Stimulated activated CD4-positive, alpha-beta T cell treated with anti-CD3 and anti-CD28 coated beads, Interleukin-1b, Interleukin-23, amount 100 ng/mL, for 4 hours (primary cell): Measurements from ENCODE around the gene SLC6A18.
"Not testable (repeated sequence)": the region's sequence is repeated elsewhere in the genome, so short reads cannot be mapped to it uniquely, and the experiment has no call there.

ENCODE experiments used
- DNase-seq, 2 donors: peaks; one replicate each; pipeline ENCODE4 v3.0.0-alpha.2; 2020; ENCODE audit warnings: low read depth in 2 of 2

Gene SLC6A18

DNA sequence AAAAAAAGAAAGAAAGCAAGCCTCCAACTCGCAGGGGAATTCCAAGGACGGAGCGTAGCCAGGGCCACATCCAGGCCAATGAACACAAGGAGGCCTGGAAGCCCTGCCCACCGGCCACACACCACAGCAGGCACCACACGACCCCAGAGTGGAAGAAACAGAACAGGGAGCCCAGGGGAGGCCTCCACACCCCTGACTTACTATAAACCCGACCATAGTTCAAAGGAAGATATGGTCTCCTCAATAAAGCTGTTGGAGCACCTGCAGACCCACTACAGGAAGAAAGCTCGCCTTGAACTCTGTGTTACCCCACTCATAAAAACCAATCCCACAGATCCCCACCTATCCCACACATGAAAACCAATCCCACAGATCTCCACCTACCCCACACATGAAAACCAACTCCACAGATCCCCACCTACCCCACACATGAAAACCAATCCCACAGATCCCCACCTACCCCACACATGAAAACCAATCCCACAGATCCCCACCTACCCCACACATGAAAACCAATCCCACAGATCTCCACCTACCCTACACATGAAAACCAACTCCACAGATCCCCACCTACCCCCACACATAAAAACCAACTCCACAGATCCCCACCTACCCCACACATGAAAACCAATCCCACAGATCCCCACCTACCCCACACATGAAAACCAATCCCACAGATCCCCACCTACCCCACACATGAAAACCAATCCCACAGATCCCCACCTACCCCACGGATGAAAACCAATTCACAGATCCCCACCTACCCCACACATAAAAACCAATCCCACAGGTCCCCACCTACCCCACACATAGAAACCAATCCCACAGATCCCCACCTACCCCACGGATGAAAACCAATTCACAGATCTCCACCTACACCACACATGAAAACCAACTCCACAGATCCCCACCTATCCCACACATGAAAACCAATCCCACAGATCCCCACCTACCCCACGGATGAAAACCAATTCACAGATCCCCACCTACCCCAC lies 50.5 kb downstream of the SLC6A18 start:
- DNase-seq, result not testable (repeated sequence)

DNA sequence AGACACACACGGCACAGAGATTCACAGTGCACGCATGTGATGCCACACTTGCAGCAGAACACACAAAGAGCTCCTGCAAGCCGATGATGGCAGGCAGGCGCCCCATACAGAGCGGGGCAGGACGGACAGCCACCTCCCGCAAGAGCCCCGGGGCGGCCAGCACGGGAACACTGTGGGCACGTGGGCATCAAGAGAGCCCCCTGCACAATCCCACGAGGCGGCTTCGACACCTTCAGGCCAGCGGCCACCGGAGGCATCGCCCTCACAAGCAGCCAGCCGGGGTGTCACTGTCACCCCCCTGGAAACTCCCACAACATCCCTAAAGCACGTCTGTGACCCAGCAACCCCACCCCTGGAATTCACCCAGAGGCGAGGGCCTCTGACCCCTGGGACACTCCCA lies 51.7 kb downstream of the SLC6A18 start:
- DNase-seq, result no peak

DNA sequence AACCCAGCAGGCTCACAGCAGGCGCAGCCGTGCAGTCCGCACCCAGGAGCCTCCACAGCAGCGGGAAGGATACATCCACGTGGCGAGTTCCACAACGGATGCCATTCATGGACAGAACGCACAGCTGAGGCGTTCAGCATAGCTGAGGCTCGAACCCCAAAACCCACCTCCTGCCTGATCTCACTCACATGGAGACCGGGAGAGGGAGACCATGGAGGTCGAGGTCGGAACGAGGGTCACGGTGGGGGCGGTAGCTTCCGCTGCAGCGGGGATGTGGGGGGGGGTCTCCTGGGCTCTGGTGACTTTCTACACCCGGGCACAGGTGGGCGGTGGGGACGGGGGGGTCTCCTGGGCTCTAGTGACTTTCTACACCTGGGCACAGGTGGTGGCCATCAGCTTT lies 52.1 kb downstream of the SLC6A18 start:
- DNase-seq, result no peak

DNA sequence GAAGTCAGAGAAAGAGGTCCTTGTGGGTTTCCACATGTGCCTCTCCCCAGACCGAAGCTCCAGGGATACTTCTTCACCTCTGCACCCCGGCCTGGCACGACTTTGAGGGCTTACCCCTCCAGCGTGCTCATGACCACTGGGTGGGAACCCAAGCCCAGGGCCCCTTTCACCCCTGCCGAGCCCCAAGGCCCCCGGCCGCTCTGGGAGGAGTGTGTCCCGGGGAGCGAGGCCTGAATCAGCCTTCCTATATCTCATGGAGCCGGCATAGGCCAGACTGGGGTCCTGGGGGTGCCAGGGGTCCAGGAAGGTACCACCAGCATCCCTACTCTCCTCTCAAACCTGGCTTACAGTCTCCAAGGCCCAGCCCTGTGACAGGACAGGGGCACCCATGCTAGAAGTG lies 52.6 kb downstream of the SLC6A18 start:
- no peak for DNase-seq

DNA sequence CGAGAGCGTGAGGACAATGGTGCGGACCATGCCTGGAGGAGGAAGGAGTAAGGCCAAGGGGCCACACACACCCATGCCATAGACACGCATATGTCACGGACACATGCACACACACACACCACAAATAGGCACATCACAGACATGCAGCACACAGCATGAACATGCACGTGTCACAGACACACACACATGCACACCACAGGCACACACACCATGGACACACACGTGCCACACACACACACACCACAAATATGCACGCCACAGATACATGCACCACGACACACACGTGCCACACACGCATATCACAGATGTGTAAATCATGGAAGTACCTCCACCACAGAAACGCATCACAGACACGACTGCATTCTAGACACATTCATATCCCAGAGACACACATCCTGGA lies 53.0 kb downstream of the SLC6A18 start:
- no peak for DNase-seq

DNA sequence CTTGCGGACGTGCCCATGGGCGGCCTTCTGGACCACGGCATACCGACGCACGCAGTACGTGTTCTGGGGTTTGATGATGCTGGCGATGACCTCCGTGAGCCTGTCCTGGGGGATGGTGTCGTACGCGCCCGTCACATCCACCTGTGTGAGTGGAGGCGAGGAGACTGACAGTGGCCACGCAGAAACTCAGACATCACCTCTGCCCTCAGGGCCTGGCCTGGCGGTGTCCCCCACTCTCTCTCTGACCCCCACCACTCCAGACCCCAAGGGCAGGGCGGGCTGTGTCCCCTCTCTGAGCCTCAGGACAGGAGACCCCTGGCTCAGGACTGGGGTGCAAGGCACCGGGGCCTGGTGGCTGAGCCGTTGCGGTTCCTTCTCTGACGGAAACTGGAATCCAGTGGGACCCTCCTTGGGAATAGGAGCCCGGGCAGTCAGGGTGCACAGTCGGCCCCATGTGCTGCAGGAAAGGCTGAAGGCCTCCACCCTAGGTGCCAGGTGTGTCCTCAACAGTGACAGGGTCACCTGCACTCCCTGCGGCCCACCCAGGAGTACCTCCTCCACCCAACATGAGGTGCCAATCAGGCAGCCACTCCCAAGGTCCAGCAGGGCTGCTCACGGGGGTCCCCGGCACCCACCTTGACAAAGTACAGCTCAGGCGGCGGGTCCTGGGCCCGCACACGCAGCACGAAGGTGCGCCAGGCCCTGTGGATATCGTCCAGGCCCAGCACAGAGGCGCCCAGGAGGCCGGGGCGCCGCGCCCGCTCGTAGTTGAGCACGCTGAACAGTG lies 53.7 kb downstream of the SLC6A18 start:
- no peak for DNase-seq

DNA sequence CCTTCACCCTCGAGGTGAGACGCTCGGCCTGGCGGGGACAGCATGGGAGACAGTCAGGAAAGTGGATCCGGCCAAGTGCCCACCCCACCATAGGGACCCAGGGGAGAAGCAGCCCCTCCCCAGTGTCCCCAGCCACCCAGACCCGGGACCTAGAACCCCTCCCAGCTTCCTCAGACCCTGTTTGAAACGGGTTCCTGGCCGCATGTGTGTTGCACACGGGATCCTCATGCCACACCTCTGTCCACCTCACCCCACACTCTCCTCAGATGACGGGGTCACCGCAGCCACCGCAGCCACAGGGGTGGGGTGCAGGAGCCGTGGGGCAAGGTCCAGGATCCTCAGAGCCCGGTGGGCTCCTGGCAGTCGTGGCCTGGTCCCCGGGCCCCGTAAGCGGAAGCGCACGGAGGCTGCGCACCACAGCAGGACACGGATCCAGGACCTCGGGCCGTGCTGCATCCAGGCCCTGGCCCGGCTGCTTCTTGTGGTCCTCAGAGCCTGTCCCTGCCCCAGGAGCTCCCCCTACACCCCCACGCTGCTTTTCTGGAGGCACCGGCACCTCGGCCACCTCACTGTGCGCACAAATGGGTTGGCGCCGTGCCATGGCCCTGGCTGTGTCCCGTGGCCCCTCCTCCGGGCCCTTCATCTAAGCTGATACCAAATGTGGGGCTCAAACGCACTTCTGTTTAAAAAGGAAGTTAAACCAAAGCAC lies 54.4 kb downstream of the SLC6A18 start:
- DNase-seq, result no peak

DNA sequence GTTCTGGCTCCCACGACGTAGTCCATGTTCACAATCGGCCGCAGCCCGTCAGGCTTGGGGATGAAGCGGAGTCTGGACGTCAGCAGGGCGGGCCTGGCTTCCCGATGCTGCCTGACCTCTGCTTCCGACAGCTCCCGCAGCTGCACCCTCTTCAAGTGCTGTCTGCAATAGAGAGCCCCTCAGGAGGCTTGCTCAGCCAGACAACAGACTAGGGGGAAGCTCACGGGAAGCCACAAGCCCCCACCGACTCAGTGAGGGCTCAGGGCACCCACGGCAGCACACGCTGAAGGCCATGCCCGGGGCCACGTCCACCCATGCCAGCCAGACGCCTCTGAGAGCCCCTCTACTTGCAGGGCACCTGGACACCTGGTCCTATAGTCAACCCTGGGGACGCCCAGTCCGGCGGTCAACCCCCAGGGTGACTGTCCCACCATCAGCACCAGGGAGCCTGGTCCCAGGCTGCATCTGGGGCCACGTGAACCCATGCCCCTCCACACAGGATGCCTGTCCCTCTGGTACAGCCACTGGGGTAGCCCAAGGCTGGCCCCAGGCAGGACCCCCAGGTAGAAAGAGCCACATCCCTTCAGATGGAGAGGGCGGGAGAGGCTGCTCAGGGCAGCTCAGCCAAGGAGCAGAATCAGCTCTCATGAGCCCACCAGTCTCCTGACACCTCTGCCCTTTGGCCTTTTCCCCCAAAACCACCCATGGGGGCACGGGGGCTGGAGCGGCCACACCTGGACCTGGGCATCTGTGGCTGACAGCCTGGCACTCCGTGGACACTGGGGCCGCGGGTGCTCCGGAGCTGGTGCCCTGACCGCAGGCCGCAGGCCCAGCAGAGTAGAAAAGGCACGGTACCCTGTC lies 55.2 kb downstream of the SLC6A18 start:
- DNase-seq, result no peak

DNA sequence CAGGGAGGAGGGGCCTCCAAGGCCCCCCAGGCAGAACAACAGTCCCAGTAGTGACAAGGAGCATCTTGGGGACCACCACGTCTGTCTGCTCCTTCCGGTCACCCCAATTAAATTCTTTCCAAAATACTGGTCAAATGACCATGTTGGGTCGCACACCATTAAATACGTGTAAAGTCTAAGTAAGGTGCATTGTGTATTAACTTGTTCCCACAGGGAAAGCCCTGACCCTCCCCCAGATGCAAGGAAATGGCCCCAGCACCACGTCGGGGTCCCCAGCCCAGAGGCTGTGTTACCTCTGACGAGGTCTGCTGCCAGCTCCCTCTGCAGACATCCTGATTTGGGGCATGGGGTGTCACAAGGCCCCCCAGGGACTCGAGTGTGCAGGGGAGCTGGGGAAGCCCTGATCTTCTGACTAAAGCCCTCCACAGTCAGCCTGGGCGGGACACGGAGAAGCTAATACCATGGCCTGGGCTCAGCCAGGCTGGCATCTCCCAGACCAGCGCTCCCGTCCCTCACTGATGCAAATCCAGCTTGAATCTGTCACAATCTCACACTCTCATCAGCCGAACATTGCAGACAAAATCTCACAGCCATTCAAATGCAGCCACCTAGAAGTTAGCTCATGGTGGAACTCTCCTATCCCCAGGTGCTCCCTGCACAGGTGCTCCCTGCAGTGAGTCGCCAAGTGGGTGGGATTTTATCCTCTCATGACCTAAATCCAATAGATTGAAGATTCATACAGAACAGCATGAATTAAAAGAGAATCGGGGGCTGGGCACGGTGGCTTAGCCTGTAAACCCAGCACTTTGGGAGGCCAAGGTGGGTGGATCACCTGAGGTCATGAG lies 56.1 kb downstream of the SLC6A18 start:
- no peak for DNase-seq

DNA sequence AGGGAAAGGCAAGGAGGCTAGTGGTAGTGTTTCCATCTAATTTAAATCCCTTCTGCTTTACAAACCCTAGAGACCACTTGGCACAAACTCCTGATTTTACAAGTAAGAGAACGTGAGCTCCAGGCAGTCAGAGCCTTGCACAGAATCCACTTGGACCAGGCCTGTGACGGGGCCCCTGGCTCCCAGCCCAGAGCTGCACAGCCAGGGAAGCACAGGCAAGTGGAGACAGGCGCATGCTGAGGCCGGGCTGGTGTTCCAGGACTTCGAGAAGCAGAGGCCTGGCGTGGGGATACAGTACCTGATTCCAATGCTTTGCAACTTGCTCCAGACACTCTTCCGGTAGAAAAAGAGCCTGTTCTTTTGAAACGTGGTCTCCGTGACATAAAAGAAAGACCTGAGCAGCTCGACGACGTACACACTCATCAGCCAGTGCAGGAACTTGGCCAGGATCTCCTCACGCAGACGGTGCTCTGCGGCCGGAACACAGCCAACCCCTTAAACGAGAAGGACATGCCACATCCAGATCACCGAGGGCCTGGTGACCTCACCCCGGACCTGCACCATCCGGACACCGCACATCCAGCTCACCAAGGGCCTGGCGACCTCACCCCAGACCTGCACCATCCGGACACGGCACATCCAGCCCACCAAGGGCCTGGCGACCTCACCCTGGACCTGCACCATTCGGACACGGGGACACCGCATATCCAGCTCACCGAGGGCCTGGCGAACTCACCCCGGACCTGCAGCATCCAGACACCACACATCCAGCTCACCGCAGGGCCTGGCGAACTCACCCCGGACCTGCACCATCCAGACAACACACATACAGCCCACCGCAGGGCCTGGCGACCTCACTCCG lies 57.2 kb downstream of the SLC6A18 start:
- DNase-seq, result no peak

DNA sequence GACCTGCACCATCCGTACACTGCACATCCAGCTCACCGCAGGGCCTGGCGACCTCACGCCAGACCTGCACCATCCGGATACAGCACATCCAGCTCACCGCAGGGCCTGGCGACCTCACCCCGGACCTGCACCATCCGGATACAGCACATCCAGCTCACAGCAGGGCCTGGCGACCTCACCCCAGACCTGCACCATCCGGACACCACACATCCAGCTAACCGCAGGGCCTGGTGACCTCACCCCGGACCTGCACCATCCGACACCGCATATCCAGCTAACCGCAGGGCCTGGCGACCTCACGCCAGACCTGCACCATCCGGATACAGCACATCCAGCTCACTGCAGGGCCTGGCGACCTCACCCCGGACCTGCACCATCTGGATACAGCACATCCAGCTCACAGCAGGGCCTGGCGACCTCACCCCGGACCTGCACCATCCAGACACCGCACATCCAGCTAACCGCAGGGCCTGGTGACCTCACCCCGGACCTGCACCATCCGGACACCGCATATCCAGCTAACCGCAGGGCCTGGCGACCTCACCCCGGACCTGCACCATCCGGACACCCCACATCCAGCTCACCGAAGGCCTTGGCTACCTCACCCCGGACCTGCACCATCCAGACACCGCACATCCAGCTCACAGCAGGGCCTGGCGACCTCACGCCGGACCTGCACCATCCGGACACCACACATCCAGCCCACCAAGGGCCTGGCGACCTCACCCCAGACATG lies 58.0 kb downstream of the SLC6A18 start:
- not testable (repeated sequence) for DNase-seq

DNA sequence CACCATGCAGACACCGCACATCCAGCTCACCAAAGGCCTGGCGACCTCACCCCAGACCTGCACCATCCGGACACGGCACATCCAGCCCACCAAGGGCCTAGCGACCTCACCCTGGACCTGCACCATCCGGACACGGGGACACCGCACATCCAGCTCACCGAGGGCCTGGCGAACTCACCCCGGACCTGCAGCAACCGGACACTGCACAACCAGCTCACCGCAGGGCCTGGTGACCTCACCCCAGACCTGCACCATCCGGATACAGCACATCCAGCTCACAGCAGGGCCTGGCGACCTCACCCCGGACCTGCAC lies 58.5 kb downstream of the SLC6A18 start:
- not testable (repeated sequence) for DNase-seq

DNA sequence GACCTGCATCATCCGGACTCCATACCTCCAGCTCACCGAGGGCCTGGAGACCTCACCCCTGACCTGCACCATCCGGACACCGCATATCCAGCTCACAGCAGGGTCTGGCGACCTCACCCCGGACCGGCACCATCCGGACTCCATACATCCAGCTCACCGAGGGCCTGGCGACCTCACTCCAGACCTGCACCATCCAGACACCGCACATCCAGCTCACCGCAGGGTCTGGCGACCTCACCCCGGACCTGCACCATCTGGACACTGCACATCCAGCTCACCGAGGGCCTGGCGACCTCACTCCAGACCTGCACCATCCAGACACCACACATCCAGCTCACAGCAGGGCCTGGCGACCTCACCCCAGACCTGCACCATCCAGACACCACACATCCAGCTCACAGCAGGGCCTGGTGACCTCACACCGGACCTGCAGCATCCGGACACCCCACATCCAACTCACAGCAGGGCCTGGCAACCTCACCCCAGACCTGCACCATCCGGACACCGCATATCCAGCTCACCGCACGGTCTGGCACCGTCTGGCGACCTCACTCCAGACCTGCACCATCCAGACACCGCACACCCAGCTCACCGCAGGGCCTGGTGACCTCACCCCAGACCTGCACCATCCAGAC lies 59.3 kb downstream of the SLC6A18 start:
- DNase-seq, result not testable (repeated sequence)

DNA sequence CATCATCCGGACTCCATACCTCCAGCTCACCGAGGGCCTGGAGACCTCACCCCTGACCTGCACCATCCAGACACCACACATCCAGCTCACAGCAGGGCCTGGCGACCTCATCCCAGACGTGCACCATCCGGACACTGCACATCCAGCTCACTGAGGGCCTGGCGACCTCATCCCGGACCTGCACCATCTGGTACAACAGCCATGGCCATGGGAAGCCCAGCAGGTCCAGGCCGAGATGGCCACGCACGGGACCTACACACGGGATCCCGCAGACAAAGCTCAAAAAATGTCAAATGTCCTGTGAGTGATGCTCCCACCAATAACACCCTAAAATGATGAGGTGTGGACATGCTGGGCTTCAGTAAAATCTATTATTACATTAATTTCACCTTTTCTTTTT lies 60.0 kb downstream of the SLC6A18 start:
- no peak for DNase-seq

DNA sequence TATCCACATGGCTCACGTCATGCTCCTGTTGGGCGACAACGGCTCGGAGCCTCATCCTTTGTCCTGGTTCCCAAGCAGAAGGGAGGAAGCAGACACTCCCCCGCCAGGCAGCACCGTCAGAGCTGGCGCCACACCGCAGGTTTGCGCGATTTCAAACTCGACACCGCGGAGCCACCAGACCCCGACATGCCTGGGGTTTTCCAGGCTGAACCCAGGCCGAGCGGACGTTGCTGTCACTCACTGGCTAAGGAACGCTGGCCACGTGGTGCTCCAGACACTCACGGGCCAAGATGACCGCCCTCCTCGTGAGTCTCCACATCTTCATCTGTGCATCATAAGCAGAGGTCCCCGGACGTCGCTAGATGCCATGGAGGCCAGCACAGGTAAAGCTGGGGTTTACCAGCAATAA lies 60.7 kb downstream of the SLC6A18 start:
- no peak for DNase-seq

DNA sequence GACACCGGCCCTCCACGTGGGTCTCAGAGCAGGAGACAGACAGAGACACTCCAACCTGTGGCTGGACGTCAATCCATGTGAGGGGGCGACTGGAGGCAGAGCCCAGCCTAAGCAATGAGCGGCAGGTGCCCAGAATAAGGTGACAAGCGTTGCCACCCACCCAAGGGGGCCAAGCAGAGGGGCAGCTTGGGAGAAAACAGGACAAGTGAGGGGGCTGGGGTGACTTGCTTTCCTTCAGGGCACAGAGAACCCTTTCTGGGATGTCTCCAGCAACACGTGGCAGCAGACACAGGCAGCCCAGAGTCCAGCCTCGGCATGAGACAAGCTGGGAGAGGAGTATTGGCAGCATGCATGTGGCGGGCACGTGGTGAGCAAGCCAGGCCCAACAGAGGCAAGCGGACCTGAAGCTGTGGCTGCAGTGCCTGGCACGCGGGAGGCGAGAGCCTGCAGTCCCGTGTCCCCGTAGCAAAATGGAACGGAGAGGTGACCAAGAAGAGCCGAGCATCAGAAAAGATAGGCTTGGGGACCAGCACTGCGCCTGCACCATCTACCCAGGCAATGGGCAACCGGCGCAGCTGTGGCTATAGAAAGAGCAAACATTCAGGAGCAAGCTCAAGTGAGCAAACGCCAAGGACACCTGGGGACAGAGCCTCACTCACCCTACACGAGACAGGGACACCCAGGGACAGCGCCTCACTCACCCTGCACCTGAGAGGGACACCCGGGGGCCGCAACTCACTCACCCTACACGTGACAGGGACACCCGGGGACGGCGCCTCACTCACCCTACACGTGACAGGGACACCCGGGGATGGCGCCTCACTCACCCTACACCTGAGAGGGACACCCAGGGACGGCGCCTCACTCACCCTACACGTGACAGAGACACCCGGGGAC lies 63.5 kb downstream of the SLC6A18 start:
- DNase-seq, result no peak

DNA sequence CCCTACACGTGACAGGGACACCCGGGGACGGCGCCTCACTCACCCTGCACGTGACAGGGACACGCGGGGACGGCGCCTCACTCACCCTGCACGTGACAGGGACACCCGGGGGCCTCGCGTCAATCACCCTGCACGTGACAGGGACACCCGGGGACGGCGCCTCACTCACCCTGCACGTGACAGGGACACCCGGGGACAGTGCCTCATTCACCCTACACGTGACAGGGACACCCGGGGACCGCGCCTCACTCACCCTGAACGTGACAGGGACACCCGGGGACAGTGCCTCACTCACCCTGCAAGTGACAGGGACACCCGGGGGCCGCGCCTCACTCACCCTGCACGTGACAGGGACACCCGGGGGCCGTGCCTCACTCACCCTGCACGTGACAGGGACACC lies 64.4 kb downstream of the SLC6A18 start:
- not testable (repeated sequence) for DNase-seq
